Upper lobe of right lung (tissue), 1 donor: Measurements from ENCODE around the gene UBLCP1. TPM values are rescaled to one million over a fixed set of nuclear protein-coding genes. Genes with fewer than 3 reads are reported as not detected.
"Not testable (repeated sequence)": the region's sequence is repeated elsewhere in the genome, so short reads cannot be mapped to it uniquely, and the experiment has no call there.

Experiments used
- ATAC-seq: fragments of 200-7000 bp; cut with Tn5 transposase; one replicate; pipeline ENCODE4 v1.9.1; 2020; ENCODE audit warnings: mild to moderate bottlenecking, moderate library complexity
- DNase-seq: peaks from one replicate; pipeline ENCODE4 v3.0.0-alpha.2; 2020
- H3K27ac ChIP-seq: fragments of 200-600 bp; one replicate; pipeline ENCODE4 v1.8.0; 2022
- H3K27me3 ChIP-seq: fragments of 200-600 bp; one replicate; pipeline ENCODE4 v1.8.0; 2022; ENCODE audit warnings: mild to moderate bottlenecking
- H3K36me3 ChIP-seq: fragments of 200-600 bp; one replicate; pipeline ENCODE4 v1.8.0; 2022
- H3K4me1 ChIP-seq: fragments of 200-600 bp; one replicate; pipeline ENCODE4 v1.8.0; 2022
- H3K4me3 ChIP-seq: fragments of 200-600 bp; one replicate; pipeline ENCODE4 v1.8.0; 2022; ENCODE audit warnings: mild to moderate bottlenecking
- H3K9me3 ChIP-seq: fragments of 200-600 bp; one replicate; pipeline ENCODE4 v1.8.0; 2022
- CTCF ChIP-seq: fragments of 200-600 bp; IDR thresholded peaks from one replicate; pipeline ENCODE4 v1.8.0; 2022; ENCODE audit warnings: antibody characterized with exemption
- intact Hi-C: fragments of 100-400 bp; cut with DNase I; formaldehyde crosslinking; loops from one replicate; pipeline ENCODE4 v1.11.0; 2022
- total RNA-seq: library from RNA; stranded (reverse); fragmentation: NEBNext Ultra II Directional; extraction: Animal tissue kit (Norgen Biotek cat#: 25700); gene quantifications from one replicate; pipeline ENCODE4 v1.2.1, GENCODE V29; 2021
- donor health status: DM: no; HTN: yes; CAD: no; lungs with severe emphysema.

The UBLCP1 gene
- total RNA-seq, 1 donor from 2014 or later: 25.0 TPM

DNA sequence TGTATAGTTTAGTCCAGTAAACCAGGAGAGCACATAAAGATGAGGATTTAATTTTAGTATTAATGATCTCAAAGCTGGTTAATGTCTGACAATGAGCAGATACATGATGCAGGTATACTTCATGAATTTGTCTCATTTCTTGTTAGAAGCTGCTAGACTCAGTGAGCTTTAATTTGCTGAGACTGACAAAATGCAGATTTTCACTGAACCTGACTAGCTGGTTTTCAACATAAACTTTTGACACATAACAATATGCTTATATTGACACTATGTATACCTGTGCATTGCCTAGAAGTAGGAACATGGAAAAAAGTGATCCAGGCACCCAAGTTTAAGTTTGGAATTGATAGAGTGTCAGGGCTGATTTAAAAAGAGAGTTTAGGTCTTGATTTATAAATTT, 10.8 kb downstream of the UBLCP1 start:
- intact Hi-C loops: no loop called here
- Histone ChIP-seq H3K9me3 (no peaks in the 10 kb centered on the region), H3K27ac (no peak overlapping the region), H3K4me1 (no peaks in the 10 kb centered on the region), H3K27me3 (no peaks in the 10 kb centered on the region), H3K36me3 (peaks cover 82% of the 10 kb centered on the region), H3K4me3 (no peak overlapping the region)
- ATAC-seq: no peak
- no peak for TF ChIP-seq CTCF
- DNase-seq: no peak

GRCh38 chr5:159274676-159275075, 11.6 kb downstream of the UBLCP1 start:
- Histone ChIP-seq H3K27ac (no peak overlapping the region), H3K27me3 (no peaks in the 10 kb centered on the region), H3K4me3 (no peak overlapping the region), H3K9me3 (no peaks in the 10 kb centered on the region), H3K36me3 (peaks cover 82% of the 10 kb centered on the region), H3K4me1 (no peaks in the 10 kb centered on the region)
- DNase-seq (no peak), ATAC-seq (no peak)
- no peak for TF ChIP-seq CTCF
- intact Hi-C loops: no loop called here

DNA sequence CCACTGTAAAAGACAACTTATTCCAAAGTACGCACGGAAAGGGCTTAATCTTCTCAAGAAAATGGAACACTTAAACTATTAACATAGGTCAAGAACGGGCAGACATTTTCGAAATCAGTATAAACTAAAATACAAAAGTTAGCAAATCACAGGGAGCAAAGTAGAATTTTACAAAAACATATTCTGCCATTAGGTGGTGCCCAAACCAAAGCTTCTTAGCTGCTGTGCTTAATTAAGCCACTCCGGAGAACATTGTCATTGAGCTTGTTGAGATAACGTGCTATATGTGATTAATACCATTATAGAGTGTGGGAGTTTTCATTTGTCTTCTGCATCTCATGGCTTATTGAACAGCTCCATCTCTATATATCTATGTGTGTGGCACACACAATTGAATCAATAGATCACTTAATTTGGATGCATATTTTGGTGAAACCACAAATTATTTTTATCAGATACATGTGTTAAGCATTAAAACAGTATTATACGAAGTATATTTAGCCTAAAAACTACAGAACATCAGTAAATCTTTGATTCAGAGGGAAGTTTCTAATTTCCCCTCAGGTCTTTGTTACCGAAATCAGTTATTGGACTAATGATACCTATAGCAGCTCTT, 23.4 kb downstream of the UBLCP1 start:
- ATAC-seq (peak; percentile 71), DNase-seq (no peak)
- intact Hi-C loops: no loop called here
- no peak overlapping the region for H3K27ac ChIP-seq
- H3K4me1 ChIP-seq: no peaks in the 10 kb centered on the region
- TF ChIP-seq CTCF: peak; percentile 56
- no peak overlapping the region for H3K4me3 ChIP-seq
- no peaks in the 10 kb centered on the region for H3K9me3 ChIP-seq
- peaks cover 24% of the 10 kb centered on the region for H3K36me3 ChIP-seq
- no peaks in the 10 kb centered on the region for H3K27me3 ChIP-seq

- H3K4me3 ChIP-seq: no peak overlapping the region
- intact Hi-C loops: no loop called here
- H3K36me3 ChIP-seq: peaks cover 4% of the 10 kb centered on the region
- no peaks in the 10 kb centered on the region for H3K27me3 ChIP-seq
- H3K4me1 ChIP-seq: no peaks in the 10 kb centered on the region
- no peak overlapping the region for H3K27ac ChIP-seq
- no peak for ATAC-seq
- no peak for DNase-seq
- no peak for TF ChIP-seq CTCF
- no peaks in the 10 kb centered on the region for H3K9me3 ChIP-seq
Measured at GRCh38 chr5:159290741-159291140, 27.7 kb downstream of the UBLCP1 start.

DNA sequence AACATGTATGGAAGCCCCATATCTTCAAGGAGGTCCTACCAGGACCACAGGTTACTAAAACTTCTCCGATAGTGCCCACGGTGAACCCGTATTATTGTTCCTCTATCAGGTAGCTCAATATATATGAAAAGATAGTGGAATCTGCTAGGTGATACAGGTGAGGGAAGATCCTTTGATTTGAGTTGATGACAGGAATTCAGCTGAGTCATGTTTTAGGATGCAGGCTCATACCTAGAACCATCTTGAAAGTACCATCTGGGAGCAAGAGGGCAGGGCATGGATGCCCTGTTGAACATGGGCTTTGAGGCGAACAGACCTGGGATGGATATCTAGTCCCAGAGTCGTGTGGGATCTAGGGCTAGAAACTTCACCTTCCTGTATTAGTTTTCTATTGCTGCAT, 31.8 kb downstream of the UBLCP1 start:
- H3K36me3 ChIP-seq: no peaks in the 10 kb centered on the region
- DNase-seq (no peak), ATAC-seq (no peak)
- TF ChIP-seq CTCF: no peak
- H3K27ac ChIP-seq: no peak overlapping the region
- intact Hi-C loops: no loop called here
- no peaks in the 10 kb centered on the region for H3K27me3 ChIP-seq
- no peak overlapping the region for H3K4me3 ChIP-seq
- no peaks in the 10 kb centered on the region for H3K4me1 ChIP-seq
- H3K9me3 ChIP-seq: peaks cover 4% of the 10 kb centered on the region

- H3K4me3 ChIP-seq, ATAC-seq, H3K4me1 ChIP-seq, H3K27ac ChIP-seq, intact Hi-C loops, H3K27me3 ChIP-seq, H3K9me3 ChIP-seq, H3K36me3 ChIP-seq, DNase-seq: not testable (repeated sequence)
Measured at GRCh38 chr5:159297300-159297699, 34.2 kb downstream of the UBLCP1 start.
